OCI-LY7 (cell line): ENCODE measurements around the gene IDH2.

Source experiments
- EZH2phosphoT487 ChIP-seq: fragments of 200-600 bp; sonication (generic); IDR thresholded peaks from 2 replicates; pipeline ENCODE4 v1.6.1; 2018; ENCODE audit warnings: low read depth, borderline replicate concordance, mild to moderate bottlenecking, mixed run types, antibody characterized with exemption, low read length, moderate library complexity, mixed read lengths
- TF ChIP-seq, protein P1 (sequence below): fragments of 200-600 bp; sonication (generic); conservative IDR thresholded peaks from 2 replicates; pipeline ENCODE4 v1.5.1; 2014; ENCODE audit warnings: mild to moderate bottlenecking, antibody characterized with exemption, low read length, moderate library complexity, mixed read lengths

DNA sequence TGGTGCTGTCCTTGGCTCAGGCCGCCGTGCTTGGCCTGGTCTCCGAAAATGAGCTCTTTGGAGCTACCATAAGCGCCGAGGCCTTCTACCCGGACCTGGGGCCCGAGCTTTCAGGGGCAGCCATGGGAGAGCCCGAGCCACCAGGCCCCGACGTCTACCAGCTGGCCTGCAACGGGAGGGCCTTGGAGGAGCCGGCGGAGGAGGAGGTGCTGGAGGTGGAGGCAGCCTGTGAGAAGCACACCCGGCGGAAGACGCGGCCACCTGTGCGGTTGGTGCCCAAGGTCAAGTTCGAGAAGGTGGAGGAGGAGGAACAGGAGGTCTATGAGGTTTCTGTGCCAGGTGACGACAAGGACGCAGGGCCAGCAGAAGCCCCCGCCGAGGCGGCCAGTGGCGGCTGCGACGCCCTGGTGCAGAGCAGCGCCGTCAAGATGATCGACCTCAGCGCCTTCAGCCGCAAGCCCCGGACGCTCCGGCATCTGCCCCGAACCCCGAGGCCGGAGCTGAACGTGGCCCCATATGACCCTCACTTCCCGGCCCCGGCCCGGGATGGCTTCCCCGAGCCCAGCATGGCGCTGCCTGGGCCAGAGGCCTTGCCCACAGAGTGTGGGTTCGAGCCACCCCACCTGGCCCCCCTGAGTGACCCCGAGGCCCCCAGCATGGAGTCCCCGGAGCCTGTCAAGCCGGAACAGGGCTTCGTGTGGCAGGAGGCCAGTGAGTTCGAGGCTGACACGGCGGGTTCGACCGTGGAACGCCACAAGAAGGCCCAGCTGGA, 34.9 kb downstream of the IDH2 start:
- TF ChIP-seq, protein P1, sequence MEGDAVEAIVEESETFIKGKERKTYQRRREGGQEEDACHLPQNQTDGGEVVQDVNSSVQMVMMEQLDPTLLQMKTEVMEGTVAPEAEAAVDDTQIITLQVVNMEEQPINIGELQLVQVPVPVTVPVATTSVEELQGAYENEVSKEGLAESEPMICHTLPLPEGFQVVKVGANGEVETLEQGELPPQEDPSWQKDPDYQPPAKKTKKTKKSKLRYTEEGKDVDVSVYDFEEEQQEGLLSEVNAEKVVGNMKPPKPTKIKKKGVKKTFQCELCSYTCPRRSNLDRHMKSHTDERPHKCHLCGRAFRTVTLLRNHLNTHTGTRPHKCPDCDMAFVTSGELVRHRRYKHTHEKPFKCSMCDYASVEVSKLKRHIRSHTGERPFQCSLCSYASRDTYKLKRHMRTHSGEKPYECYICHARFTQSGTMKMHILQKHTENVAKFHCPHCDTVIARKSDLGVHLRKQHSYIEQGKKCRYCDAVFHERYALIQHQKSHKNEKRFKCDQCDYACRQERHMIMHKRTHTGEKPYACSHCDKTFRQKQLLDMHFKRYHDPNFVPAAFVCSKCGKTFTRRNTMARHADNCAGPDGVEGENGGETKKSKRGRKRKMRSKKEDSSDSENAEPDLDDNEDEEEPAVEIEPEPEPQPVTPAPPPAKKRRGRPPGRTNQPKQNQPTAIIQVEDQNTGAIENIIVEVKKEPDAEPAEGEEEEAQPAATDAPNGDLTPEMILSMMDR = no peak
- no peak for TF ChIP-seq EZH2phosphoT487
